ENCODE data around the gene PCDHB1.
A peak's percentile ranks its signal among the peaks of the same experiment; 100 is the strongest.

DNA sequence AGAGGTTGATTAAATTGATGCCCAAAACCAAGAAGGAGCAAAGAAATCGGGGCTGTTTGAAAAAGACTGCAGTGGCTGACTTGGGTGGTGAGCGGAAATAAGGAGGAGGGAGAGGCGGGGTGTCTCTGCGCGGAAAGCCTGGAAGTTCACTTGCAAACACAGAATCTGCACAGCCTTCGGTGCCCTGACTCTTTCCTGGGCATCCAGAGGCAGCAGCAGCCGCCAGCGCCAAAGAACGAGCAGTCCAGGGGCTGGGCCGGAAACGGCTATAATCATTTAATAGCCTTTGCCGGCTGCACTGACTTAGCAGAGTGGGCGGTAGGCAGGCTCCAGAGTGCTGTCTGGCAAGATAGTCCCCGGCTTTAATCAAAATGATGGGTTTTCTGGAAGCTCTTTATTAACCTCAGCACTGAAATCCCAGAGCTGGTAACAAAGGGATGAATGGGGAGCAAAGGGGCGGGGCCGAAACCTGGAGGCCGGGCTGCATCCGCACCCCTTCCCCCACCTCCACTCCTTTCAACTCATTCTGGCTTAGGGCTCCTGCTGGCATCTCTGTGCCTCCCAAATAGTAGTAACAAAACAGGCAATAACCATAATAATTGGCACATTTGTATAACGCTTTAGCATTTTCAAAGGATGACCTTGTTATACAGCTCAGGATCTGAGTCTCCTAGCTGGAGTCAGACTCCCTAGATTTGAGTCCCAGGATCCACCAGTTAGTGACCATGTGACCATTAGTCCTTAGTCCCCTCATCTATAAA lies 49.1 kb upstream of the PCDHB1 start:
- TF ChIP-seq, protein P1, sequence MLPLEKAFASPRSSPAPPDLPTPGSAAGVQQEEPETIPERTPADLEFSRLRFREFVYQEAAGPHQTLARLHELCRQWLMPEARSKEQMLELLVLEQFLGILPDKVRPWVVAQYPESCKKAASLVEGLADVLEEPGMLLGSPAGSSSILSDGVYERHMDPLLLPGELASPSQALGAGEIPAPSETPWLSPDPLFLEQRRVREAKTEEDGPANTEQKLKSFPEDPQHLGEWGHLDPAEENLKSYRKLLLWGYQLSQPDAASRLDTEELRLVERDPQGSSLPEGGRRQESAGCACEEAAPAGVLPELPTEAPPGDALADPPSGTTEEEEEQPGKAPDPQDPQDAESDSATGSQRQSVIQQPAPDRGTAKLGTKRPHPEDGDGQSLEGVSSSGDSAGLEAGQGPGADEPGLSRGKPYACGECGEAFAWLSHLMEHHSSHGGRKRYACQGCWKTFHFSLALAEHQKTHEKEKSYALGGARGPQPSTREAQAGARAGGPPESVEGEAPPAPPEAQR (CRISPR knock-in tag; IDR thresholded peaks at IDR 0.05) = no peak
- TF ChIP-seq ZNF263 (CRISPR knock-in tag; IDR thresholded peaks at IDR 0.05; ENCODE audit: low read depth) (no peak), ZNF138 (CRISPR knock-in tag; conservative IDR thresholded peaks at IDR 0.05) (0 out of 2 replicates have a peak, but pooled peaks have one; percentile 18), NR2C2 (CRISPR knock-in tag; IDR thresholded peaks at IDR 0.05) (no peak), ZNF232 (CRISPR knock-in tag; IDR thresholded peaks at IDR 0.05) (no peak), MYBL2 (CRISPR knock-in tag; IDR thresholded peaks at IDR 0.05) (no peak), ESRRA (CRISPR knock-in tag; IDR thresholded peaks at IDR 0.05; ENCODE audit: borderline replicate concordance) (no peak)
- TF ChIP-seq, protein P2, sequence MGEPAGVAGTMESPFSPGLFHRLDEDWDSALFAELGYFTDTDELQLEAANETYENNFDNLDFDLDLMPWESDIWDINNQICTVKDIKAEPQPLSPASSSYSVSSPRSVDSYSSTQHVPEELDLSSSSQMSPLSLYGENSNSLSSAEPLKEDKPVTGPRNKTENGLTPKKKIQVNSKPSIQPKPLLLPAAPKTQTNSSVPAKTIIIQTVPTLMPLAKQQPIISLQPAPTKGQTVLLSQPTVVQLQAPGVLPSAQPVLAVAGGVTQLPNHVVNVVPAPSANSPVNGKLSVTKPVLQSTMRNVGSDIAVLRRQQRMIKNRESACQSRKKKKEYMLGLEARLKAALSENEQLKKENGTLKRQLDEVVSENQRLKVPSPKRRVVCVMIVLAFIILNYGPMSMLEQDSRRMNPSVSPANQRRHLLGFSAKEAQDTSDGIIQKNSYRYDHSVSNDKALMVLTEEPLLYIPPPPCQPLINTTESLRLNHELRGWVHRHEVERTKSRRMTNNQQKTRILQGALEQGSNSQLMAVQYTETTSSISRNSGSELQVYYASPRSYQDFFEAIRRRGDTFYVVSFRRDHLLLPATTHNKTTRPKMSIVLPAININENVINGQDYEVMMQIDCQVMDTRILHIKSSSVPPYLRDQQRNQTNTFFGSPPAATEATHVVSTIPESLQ (CRISPR knock-in tag; IDR thresholded peaks at IDR 0.05) = no peak
- TF ChIP-seq, protein P3, sequence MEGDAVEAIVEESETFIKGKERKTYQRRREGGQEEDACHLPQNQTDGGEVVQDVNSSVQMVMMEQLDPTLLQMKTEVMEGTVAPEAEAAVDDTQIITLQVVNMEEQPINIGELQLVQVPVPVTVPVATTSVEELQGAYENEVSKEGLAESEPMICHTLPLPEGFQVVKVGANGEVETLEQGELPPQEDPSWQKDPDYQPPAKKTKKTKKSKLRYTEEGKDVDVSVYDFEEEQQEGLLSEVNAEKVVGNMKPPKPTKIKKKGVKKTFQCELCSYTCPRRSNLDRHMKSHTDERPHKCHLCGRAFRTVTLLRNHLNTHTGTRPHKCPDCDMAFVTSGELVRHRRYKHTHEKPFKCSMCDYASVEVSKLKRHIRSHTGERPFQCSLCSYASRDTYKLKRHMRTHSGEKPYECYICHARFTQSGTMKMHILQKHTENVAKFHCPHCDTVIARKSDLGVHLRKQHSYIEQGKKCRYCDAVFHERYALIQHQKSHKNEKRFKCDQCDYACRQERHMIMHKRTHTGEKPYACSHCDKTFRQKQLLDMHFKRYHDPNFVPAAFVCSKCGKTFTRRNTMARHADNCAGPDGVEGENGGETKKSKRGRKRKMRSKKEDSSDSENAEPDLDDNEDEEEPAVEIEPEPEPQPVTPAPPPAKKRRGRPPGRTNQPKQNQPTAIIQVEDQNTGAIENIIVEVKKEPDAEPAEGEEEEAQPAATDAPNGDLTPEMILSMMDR (IDR thresholded peaks at IDR 0.05) = no peak
- TF ChIP-seq, protein P4, sequence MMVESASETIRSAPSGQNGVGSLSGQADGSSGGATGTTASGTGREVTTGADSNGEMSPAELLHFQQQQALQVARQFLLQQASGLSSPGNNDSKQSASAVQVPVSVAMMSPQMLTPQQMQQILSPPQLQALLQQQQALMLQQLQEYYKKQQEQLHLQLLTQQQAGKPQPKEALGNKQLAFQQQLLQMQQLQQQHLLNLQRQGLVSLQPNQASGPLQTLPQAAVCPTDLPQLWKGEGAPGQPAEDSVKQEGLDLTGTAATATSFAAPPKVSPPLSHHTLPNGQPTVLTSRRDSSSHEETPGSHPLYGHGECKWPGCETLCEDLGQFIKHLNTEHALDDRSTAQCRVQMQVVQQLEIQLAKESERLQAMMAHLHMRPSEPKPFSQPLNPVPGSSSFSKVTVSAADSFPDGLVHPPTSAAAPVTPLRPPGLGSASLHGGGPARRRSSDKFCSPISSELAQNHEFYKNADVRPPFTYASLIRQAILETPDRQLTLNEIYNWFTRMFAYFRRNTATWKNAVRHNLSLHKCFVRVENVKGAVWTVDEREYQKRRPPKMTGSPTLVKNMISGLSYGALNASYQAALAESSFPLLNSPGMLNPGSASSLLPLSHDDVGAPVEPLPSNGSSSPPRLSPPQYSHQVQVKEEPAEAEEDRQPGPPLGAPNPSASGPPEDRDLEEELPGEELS (CRISPR knock-in tag; IDR thresholded peaks at IDR 0.05) = peak; percentile 79; the same call in 1 of the 2 replicates
- TF ChIP-seq, protein P5, sequence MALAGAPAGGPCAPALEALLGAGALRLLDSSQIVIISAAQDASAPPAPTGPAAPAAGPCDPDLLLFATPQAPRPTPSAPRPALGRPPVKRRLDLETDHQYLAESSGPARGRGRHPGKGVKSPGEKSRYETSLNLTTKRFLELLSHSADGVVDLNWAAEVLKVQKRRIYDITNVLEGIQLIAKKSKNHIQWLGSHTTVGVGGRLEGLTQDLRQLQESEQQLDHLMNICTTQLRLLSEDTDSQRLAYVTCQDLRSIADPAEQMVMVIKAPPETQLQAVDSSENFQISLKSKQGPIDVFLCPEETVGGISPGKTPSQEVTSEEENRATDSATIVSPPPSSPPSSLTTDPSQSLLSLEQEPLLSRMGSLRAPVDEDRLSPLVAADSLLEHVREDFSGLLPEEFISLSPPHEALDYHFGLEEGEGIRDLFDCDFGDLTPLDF (CRISPR knock-in tag; IDR thresholded peaks at IDR 0.05) = no peak
- TF ChIP-seq, protein P6, sequence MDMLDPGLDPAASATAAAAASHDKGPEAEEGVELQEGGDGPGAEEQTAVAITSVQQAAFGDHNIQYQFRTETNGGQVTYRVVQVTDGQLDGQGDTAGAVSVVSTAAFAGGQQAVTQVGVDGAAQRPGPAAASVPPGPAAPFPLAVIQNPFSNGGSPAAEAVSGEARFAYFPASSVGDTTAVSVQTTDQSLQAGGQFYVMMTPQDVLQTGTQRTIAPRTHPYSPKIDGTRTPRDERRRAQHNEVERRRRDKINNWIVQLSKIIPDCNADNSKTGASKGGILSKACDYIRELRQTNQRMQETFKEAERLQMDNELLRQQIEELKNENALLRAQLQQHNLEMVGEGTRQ (CRISPR knock-in tag; IDR thresholded peaks at IDR 0.05) = peak; percentile 87
